ENCODE results near the gene GABBR2. TPM values are rescaled to one million over a fixed set of nuclear protein-coding genes. Genes with fewer than 3 reads are reported as not detected.

GABBR2 gene
- total and polyA plus RNA-seq, 2 of the 8 experiments (the other 6 are each of a cell fraction or from before 2014, with no cell fraction given), result 0.50 to 1.2 TPM

DNA sequence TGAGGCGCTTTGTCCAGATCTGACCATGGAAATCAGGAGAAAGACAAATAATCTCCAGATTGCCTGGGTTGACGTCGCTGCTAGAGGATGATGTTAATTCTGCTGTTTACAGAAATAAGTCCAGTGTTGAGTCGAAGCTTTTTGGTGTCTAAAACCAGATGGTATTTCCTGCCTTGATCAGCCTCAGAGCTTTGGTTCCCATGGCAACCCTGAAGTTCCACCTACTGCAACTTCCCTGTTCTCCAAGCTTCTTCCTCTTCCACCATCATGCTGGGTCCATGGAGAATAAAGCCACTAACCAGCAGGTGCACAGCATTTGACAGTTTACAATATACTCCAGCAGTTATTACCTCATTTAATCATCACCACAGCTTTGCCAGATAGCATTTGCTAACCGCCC, 18.0 kb upstream of the GABBR2 start (continued):
- TF ChIP-seq MAFK (IDR thresholded peaks at IDR 0.05; ENCODE audit: low read depth, low read length) (no peak), ASH2L (IDR thresholded peaks at IDR 0.05; ENCODE audit: low read length) (no peak), BACH1 (IDR thresholded peaks at IDR 0.05; ENCODE audit: low read length) (no peak), NANOG (IDR thresholded peaks at IDR 0.05; ENCODE audit: insufficient read depth, low read depth, low read length, poor library complexity, severe bottlenecking) (no peak), POLR2AphosphoS5 (IDR thresholded peaks at IDR 0.05; ENCODE audit: low read depth, low read length) (no peak)

Measured in H1 (cell line).